ENCODE measurements around the gene WBP1.

Gene WBP1

DNA sequence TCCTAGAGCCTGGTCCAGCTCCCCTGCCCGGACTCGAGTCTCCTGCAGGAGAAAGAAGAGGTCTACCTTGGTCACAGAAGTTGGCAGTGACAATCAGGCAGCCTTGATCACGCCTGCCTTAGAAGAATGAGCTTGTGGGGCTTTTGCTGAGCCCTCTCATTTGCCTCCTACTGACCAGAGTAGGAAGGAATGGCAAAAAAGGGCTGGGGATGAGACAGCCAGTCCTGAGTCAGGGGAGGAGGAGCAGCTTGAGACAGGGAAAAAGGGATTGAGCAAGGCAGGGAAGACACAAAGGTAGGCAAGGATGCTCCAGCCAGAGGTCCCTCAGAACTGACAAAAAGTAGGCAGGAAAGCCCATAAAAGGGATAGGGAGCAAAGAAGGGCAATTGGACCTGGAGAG lies 30.7 kb upstream of the WBP1 start:
- TF ChIP-seq, protein P1, sequence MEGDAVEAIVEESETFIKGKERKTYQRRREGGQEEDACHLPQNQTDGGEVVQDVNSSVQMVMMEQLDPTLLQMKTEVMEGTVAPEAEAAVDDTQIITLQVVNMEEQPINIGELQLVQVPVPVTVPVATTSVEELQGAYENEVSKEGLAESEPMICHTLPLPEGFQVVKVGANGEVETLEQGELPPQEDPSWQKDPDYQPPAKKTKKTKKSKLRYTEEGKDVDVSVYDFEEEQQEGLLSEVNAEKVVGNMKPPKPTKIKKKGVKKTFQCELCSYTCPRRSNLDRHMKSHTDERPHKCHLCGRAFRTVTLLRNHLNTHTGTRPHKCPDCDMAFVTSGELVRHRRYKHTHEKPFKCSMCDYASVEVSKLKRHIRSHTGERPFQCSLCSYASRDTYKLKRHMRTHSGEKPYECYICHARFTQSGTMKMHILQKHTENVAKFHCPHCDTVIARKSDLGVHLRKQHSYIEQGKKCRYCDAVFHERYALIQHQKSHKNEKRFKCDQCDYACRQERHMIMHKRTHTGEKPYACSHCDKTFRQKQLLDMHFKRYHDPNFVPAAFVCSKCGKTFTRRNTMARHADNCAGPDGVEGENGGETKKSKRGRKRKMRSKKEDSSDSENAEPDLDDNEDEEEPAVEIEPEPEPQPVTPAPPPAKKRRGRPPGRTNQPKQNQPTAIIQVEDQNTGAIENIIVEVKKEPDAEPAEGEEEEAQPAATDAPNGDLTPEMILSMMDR (IDR thresholded peaks at IDR 0.05) = no peak

DNA sequence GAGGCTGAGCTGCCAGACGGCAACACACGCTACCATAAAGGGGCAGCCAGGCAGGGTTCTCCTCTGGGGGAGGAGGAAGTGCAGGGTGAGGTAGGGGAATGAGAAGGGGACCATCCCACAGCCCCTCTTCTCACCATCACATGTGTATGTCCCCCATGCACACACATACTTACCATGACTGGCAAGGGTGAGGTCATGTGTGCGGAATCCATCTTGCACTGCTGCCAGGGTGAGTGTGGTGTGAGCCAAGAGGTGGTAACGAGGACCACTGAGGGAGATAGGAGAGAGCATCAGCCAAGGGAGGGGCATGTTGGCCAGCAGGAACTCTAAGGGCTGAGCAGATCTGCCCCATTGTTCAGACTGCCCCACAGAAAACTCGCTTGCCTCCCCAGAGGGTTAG lies 29.6 kb upstream of the WBP1 start:
- Histone ChIP-seq H3K9me3 (ENCODE audit: control insufficient read depth, low read length) (no peaks in the 10 kb centered on the region), H3K4me3 (ENCODE audit: low read depth, low read length) (no peak overlapping the region), H3K36me3 (ENCODE audit: control insufficient read depth, insufficient read depth, low read length) (no peaks in the 10 kb centered on the region), H3K27ac (no peak overlapping the region), H3K27me3 (ENCODE audit: control insufficient read depth, insufficient read depth, low read length) (no peaks in the 10 kb centered on the region), H3K79me2 (peaks cover 3% of the 10 kb centered on the region), H3K4me2 (ENCODE audit: low read length) (no peak overlapping the region), H3K9ac (no peak overlapping the region), H3K4me1 (no peaks in the 10 kb centered on the region), H2AFZ (no peak overlapping the region)
- TF ChIP-seq, protein P1 (IDR thresholded peaks at IDR 0.05) = no peak

More for the DNA sequence above, 30.7 kb upstream of the WBP1 start:
- Histone ChIP-seq H2AFZ (no peak overlapping the region), H3K27me3 (ENCODE audit: control insufficient read depth, insufficient read depth, low read length) (no peaks in the 10 kb centered on the region), H3K79me2 (peaks cover 2% of the 10 kb centered on the region), H3K9me3 (ENCODE audit: control insufficient read depth, low read length) (no peaks in the 10 kb centered on the region), H3K4me1 (no peaks in the 10 kb centered on the region), H3K4me2 (ENCODE audit: low read length) (no peak overlapping the region), H3K9ac (no peak overlapping the region), H3K36me3 (ENCODE audit: control insufficient read depth, insufficient read depth, low read length) (no peaks in the 10 kb centered on the region), H3K4me3 (ENCODE audit: low read depth, low read length) (no peak overlapping the region), H3K27ac (no peak overlapping the region)

DNA sequence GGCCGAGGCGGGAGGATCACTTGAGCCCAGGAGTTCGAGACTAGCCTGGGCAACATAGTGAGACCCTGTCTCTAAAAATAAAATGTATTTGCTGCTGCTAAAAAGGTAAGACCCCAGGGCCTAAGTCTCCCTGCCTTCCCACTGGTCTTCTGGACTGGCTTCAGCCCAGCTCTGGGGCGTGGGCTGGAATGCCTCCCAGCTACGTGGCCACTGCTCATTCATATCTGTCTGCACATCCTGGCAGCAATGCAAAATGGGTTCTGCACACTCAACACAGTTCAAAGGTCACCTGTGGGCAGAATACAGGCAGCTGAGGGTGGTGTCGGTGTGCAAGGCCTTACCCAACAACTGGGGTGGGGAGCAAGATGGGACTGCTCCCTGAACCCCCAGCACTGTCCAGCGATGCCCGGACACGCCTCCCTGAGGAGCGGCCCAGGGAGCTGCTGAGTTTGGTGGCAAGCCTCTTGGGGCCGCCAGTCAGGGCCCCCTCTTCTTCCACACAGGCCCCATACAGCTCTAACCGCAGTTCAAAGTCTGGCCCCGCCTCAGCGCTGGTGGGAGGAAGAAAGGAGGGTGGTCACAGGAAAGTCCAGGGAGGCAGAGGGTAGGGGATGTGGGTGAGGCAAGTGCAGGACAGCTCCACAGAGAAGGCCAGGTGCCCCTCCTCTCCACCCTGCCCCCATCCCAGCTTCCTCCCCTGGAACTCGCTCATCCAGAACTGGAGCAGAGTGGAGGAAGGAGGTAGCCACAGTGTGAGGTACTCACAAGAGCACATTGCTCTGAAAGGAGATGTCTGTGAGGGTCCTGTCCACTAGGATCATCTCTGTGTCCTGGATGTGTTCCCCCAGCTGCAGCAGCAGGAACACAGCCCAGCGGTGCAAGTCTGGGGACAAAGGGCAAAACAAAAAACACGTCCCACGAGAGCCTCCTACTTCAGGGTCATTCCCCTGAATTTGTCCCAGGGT lies 28.5 kb upstream of the WBP1 start:
- TF ChIP-seq, protein P1 (IDR thresholded peaks at IDR 0.05) = no peak
- Histone ChIP-seq H3K79me2 (peaks cover 3% of the 10 kb centered on the region), H3K4me1 (no peaks in the 10 kb centered on the region), H3K9me3 (ENCODE audit: control insufficient read depth, low read length) (no peaks in the 10 kb centered on the region), H3K36me3 (ENCODE audit: control insufficient read depth, insufficient read depth, low read length) (no peaks in the 10 kb centered on the region), H3K4me3 (ENCODE audit: low read depth, low read length) (no peak overlapping the region), H2AFZ (no peak overlapping the region), H3K27ac (no peak overlapping the region), H3K27me3 (ENCODE audit: control insufficient read depth, insufficient read depth, low read length) (no peaks in the 10 kb centered on the region), H3K9ac (no peak overlapping the region), H3K4me2 (ENCODE audit: low read length) (no peak overlapping the region)

DNA sequence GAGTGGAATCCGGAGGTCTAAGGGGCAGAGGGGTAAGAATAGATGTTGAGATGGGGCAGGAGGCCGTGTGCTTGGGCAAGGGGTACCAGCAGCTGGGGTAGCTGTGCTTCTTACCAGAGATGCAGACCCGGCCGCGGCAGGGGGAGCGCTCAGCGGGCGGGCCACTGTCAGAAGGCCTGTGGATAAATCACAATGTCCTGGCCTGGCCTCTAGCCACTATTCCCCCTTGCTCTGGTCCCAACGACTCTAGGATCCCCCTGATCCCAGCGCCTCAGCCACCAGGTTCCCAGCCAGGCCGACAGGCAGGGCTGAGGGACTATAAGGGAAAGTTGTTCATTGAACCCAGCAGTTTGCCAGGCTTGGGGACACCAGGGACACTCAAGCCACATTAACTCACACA lies 27.7 kb upstream of the WBP1 start:
- H3K36me3 ChIP-seq (ENCODE audit: control insufficient read depth, insufficient read depth, low read length) = no peaks in the 10 kb centered on the region
- no peaks in the 10 kb centered on the region for H3K4me1 ChIP-seq
- H3K79me2 ChIP-seq = peaks cover 3% of the 10 kb centered on the region
- no peak overlapping the region for H3K27ac ChIP-seq
- H2AFZ ChIP-seq = no peak overlapping the region
- no peaks in the 10 kb centered on the region for H3K27me3 ChIP-seq (ENCODE audit: control insufficient read depth, insufficient read depth, low read length)
- no peak overlapping the region for H3K4me3 ChIP-seq (ENCODE audit: low read depth, low read length)
- H3K9me3 ChIP-seq (ENCODE audit: control insufficient read depth, low read length) = no peaks in the 10 kb centered on the region
- no peak overlapping the region for H3K4me2 ChIP-seq (ENCODE audit: low read length)
- TF ChIP-seq, protein P1 (IDR thresholded peaks at IDR 0.05) = no peak
- no peak overlapping the region for H3K9ac ChIP-seq
